ENCODE results near the gene ROR2.
"Not testable (repeated sequence)": the region's sequence is repeated elsewhere in the genome, so short reads cannot be mapped to it uniquely, and the experiment has no call there.

The ROR2 gene

DNA sequence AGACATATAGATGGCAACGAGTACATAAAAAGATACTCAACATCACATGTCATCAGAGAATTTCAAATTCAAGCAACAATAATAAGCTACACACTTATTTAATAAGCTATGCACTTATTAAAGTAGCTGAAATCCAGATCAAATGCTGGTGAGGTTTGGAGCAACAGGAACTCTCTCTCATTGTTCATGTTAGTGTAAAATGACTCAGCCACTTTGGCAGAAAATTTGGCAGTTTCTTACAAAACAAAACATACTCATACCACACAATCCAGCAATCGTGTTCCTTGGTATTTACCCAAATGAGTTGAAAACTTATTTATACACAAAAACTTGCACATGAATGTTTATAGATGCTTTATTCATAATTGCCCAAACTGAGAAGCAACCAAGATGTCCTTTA is 394.9 kb downstream of the ROR2 start:
- no peak overlapping the region for H3K4me3 ChIP-seq (ENCODE audit: low read depth, low read length)

DNA sequence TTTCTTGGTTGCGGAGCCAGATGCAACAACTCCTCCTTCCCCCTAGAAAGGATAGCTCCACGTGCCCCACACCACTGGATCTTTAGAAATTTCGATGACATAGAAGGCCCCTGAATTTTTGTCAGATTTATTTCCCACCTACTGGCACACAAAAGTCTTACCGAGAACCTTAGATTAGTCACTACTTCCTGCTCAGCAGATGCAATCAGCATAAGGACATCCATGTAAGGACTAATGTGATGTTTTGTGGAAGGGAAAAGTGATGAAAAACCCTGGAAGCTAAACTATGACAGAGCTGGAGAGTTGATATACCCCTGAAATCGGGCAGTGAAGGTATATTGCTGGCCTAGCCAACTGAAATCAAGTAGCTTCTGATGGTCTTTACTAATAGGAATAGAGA is 400.9 kb downstream of the ROR2 start:
- no peak for DNase-seq (ENCODE audit: low read depth)
- TF ChIP-seq CTCF (IDR thresholded peaks at IDR 0.05; ENCODE audit: low read depth, low read length, missing control alignments), result no peak
- H3K4me3 ChIP-seq (ENCODE audit: low read depth, low read length), result no peak overlapping the region

More for the DNA sequence above, 394.9 kb downstream of the ROR2 start:
- no peak for DNase-seq (ENCODE audit: low read depth)
- no peak for TF ChIP-seq CTCF (IDR thresholded peaks at IDR 0.05; ENCODE audit: low read depth, low read length, missing control alignments)

DNA sequence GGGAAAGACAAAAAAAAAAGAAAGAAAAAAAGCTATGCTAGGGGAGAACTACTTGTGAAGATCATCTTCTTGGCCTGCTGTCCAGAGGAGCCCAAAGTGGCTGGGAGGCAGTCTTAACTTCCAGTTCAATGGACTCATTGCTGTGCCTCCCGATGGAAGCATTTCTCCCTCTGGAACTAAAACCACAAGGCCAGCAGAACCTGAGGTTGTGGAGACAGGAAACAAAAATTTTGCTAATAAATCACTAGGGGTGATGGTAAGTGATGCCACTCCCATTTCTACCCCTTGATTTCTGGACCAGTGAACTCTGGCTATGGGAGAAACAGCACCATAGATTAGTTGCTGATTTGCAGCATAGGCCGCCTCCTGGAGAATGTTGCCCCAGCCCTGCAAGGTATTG is 402.9 kb downstream of the ROR2 start:
- H3K4me3 ChIP-seq (ENCODE audit: low read depth, low read length), result no peak overlapping the region
- no peak for DNase-seq (ENCODE audit: low read depth)
- no peak for TF ChIP-seq CTCF (IDR thresholded peaks at IDR 0.05; ENCODE audit: low read depth, low read length, missing control alignments)

GRCh38 chr9:91546574-91546973 is 403.5 kb downstream of the ROR2 start:
- TF ChIP-seq CTCF (IDR thresholded peaks at IDR 0.05; ENCODE audit: low read depth, low read length, missing control alignments), result no peak
- DNase-seq (ENCODE audit: low read depth), result no peak
- no peak overlapping the region for H3K4me3 ChIP-seq (ENCODE audit: low read depth, low read length)

DNA sequence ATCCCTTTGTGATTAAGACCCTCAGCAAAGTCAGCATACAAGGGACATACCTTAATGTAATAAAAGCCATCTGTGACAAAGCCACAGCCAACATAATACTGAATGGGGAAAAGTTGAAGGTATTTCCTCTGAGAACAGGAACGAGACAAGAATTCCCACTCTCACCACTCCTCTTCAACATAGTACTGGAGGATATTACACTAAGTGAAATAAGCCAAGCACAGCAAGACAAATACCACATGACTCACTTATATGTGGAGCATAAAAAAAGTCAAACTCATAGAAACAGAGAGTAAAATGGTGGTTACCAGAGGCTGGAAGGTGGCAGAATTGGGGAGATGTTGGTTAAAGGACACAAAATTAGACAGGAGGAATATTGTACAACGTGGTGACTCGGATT is 408.3 kb downstream of the ROR2 start:
- no peak overlapping the region for H3K4me3 ChIP-seq (ENCODE audit: low read depth, low read length)
- no peak for DNase-seq (ENCODE audit: low read depth)
- no peak for TF ChIP-seq CTCF (IDR thresholded peaks at IDR 0.05; ENCODE audit: low read depth, low read length, missing control alignments)

GRCh38 chr9:91540506-91540905 is 409.5 kb downstream of the ROR2 start:
- not testable (repeated sequence) for H3K4me3 ChIP-seq (ENCODE audit: low read depth, low read length); DNase-seq (ENCODE audit: low read depth)

GRCh38 chr9:91536211-91536691 is 413.8 kb downstream of the ROR2 start:
- DNase-seq (ENCODE audit: low read depth), result no peak
- no peak for TF ChIP-seq CTCF (IDR thresholded peaks at IDR 0.05; ENCODE audit: low read depth, low read length, missing control alignments)
- no peak overlapping the region for H3K4me3 ChIP-seq (ENCODE audit: low read depth, low read length)

All from GM12864 (cell line).